GM13977 (cell line): ENCODE measurements around the gene TARS3.

Experiments
- DNase-seq: peaks from one replicate; pipeline ENCODE4 v3.0.0; 2012; ENCODE audit warnings: low spot score
- CTCF ChIP-seq: IDR thresholded peaks from 2 replicates; pipeline ENCODE4 v1.5.1; 2012; ENCODE audit warnings: mild to moderate bottlenecking, control low read depth; ENCODE audit not compliant: insufficient read depth; ENCODE audit errors: extremely low read depth, missing control alignments
- in situ Hi-C: fragments of 300-500 bp; cut with MboI; formaldehyde crosslinking; loops from one replicate; pipeline ENCODE4 v1.12.0; 2022; ENCODE audit warnings: low sequenced_read_pairs, low pct_unique_long_range_greater_than_20kb, mixed read lengths, inconsistent platforms; ENCODE audit not compliant: unreplicated experiment

TARS3 gene

GRCh38 chr15:101619615-101619865 is 104.7 kb downstream of the TARS3 start:
- in situ Hi-C loops: no loop called here
- no peak for DNase-seq
- TF ChIP-seq CTCF: no peak

DNA sequence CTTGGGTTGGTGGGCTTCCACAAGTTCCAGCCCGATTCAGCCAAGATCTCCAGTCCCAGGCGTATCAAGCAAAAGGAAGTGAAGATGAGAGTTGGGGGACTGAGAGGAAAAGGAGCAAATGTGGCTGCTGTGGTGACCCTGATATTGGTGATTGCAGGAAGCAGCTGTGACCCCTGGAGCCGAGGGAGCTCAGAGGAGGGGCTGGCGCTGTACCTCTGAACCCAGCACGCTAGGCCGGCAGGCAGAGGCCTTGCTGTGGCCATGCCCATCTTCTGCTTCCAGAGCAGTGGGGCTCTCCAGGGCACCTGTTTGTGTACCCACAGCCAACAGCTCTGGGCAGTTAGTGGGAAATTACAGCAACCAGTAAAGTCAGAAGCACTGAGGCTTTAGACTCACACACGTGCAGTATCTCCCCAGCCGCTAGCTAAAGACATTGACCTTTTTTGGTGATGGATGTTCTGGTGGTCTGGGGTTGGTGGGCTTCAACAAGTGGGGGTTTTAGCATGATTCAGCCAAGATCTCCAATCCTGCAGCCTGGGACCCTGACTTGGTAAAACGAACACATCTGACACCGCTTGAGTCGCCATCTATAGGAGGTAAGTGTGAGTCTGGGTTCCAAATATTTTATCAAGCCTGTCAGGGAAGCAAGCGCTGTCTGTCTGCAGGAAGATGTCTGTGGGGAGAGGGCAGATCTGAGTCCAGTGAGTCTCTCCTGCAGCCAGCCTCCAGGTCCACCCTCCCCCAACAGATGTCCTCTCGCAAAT is 105.2 kb downstream of the TARS3 start:
- no peak for TF ChIP-seq CTCF
- no peak for DNase-seq
- in situ Hi-C loops: no loop called here

DNA sequence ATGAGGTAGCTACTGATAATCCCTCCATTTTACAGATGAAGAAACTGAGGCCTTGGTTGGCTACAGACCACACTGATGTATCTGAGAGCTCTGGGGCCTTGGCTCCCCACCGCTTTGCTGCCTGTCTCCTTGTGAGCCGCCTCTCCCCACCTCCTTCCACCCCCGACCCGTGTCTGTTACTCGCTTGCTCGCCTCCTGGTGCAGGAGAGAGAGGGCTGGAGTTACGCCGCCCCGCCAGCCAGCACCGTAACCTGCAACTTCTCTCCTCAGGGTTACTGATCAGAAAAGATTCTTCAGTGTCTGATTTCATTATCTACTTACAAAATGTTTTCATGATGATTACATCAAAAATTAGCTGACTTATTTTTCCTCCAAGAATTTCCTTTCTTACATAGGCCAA is 106.2 kb downstream of the TARS3 start:
- in situ Hi-C loops: no loop called here
- DNase-seq: no peak
- no peak for TF ChIP-seq CTCF

DNA sequence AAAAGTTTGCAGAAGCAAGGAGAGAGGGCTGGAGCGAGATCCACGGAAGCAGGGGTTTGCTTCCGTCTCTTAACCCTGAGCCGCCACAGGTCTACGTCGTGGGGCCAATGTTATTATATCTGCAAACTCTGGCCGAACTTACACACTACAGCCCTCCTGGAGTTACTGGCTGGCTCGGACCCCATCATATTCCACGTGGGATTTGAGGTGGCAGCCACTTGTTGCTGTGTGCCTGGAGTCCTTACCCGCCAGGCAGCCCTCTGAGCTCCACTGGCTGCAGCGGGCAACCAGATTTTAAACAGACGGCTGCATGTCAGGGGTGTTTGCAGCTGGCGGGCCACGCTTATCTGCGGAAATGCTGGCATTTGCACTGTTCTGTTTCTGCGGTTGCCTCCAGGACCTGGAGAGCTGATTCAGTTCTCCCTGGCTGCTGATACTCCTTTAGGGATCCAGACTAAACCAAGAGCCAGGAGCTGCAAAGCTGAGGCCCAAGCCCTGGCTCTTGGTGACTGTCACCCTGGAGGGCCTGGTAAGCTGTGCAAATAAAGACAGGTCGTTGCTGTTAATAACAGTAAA is 106.8 kb downstream of the TARS3 start:
- TF ChIP-seq CTCF: no peak
- in situ Hi-C loops: no loop called here
- DNase-seq: no peak

DNA sequence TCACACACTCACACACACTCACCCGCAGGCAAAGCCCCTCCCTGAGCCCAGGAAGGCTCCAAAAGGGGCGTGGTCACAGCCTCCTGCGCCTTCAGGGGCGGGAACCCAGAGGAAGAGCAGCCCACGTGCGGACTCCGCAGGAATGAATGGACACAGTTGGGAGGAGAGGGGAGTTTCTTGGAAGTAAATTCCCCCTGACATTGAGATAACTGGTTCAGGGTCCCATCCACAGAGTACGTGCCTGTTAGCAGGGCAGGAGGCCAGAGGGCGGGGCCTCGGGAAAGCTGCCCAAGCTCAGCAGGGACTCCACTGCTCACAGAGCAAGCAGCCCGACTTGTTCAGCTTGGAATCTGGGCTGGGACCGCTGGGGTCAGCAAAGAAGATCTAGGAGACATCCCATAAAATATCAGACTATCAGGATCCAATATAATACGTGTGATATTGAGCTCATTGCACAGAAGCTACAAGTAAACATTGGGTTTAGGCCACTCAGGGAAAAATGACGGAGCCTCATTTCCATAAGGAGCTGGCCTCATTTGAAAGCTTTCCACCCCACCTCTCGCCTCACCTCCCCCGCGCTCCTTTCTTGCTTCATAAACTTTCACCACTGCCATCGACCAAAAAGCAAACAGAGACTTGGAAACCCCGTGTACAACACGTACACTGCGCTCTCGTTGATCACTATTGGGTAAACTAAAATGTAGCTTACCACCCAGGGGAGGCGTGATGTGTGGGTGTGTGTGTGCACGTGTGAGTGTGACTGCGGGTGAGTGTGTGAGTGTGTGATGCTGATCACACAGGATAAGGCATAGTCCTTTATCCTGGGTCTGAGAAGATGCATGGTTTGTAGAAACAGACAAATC is 108.1 kb downstream of the TARS3 start:
- no peak for DNase-seq

More for the DNA sequence above, 108.1 kb downstream of the TARS3 start:
- TF ChIP-seq CTCF: no peak
- in situ Hi-C loops: no loop called here
